IMR-90 (cell line): ENCODE data around the gene FNDC3B. TPM values are rescaled to one million over a fixed set of nuclear protein-coding genes. Genes with fewer than 3 reads are reported as not detected.

Source experiments
- ATAC-seq: fragments of 200-7000 bp; cut with Tn5 transposase; 2 replicates; pipeline ENCODE4 v1.9.1; 2020; ENCODE audit warnings: low read depth, mild to moderate bottlenecking, moderate library complexity
- BruUV-seq: library from RNA; stranded (reverse); fragments of 400-500 nt; replicated peaks from 2 replicates; lab custom pipeline; 2021; lab: Mats Ljungman, UMichigan
- CTCF ChIA-PET: fragments of 300-600 bp; formaldehyde crosslinking; extraction: SDS; loops from one replicate; lab custom pipeline; 2021; ENCODE audit warnings: antibody characterized with exemption; lab: Yijun Ruan, JAX
- POLR2A ChIA-PET: fragments of 300-600 bp; sonication (Branson Sonifier 250); formaldehyde crosslinking; loops from one replicate; lab custom pipeline; 2022; ENCODE audit warnings: antibody characterized with exemption; ENCODE audit not compliant: unreplicated experiment; lab: Charles Lee
- DNase-seq: peaks from one replicate; pipeline ENCODE4 v3.0.0; 2013
- H2AFZ ChIP-seq: replicated peaks from 2 replicates; pipeline ENCODE3; 2013; ENCODE audit warnings: low read length, mild to moderate bottlenecking; ENCODE audit not compliant: poor library complexity
- H2AK5ac ChIP-seq: 2 replicates; pipeline ENCODE4 v1.6.1; 2013; ENCODE audit warnings: low read depth, low read length, inconsistent platforms
- H2AK9ac ChIP-seq: replicated peaks from 2 replicates; pipeline ENCODE3; 2013; ENCODE audit warnings: mild to moderate bottlenecking, low read depth, low read length, moderate library complexity; ENCODE audit not compliant: poor library complexity
- H2BK120ac ChIP-seq: 2 replicates; pipeline ENCODE4 v1.6.1; 2013; ENCODE audit warnings: low read depth, low read length, inconsistent platforms
- H2BK15ac ChIP-seq: 3 replicates; pipeline ENCODE4 v1.6.1; 2013; ENCODE audit warnings: low read depth, low read length, inconsistent platforms
- H2BK20ac ChIP-seq: 2 replicates; pipeline ENCODE4 v1.6.1; 2013; ENCODE audit warnings: low read depth, mild to moderate bottlenecking, inconsistent platforms, low read length, moderate library complexity
- H2BK5ac ChIP-seq: 2 replicates; pipeline ENCODE4 v1.6.1; 2013; ENCODE audit warnings: mild to moderate bottlenecking, low read depth, low read length, inconsistent platforms; ENCODE audit not compliant: poor library complexity, severe bottlenecking
- H3K14ac ChIP-seq: replicated peaks from 2 replicates; pipeline ENCODE4 v1.6.1; 2013; ENCODE audit warnings: low read depth, low read length, inconsistent platforms
- H3K18ac ChIP-seq: 2 replicates; pipeline ENCODE4 v1.6.1; 2013; ENCODE audit warnings: low read depth, low read length, control low read depth
- H3K23ac ChIP-seq: 2 replicates; pipeline ENCODE4 v1.6.1; 2013; ENCODE audit warnings: low read depth, low read length, inconsistent platforms
- H3K27ac ChIP-seq: 2 replicates; pipeline ENCODE4 v1.5.1; 2013; ENCODE audit warnings: mild to moderate bottlenecking, control low read depth, low read length; ENCODE audit not compliant: insufficient read depth
- H3K27me3 ChIP-seq: 2 replicates; pipeline ENCODE4 v1.6.1; 2013; ENCODE audit warnings: low read length; ENCODE audit not compliant: control insufficient read depth, insufficient read depth
- H3K36me3 ChIP-seq: 2 replicates; pipeline ENCODE4 v1.6.1; 2013; ENCODE audit warnings: low read length, mixed read lengths; ENCODE audit not compliant: control insufficient read depth, insufficient read depth
- H3K4ac ChIP-seq: 2 replicates; pipeline ENCODE4 v1.6.1; 2013; ENCODE audit warnings: low read depth, low read length, inconsistent platforms
- H3K4me1 ChIP-seq: 2 replicates; pipeline ENCODE4 v1.6.1; 2013; ENCODE audit warnings: low read length, mixed read lengths; ENCODE audit not compliant: control insufficient read depth, insufficient read depth
- H3K4me2 ChIP-seq: 2 replicates; pipeline ENCODE4 v1.6.1; 2013; ENCODE audit warnings: low read depth, mild to moderate bottlenecking, control low read depth, low read length, moderate library complexity
- H3K4me3 ChIP-seq: 2 replicates; pipeline ENCODE4 v1.5.1; 2013; ENCODE audit warnings: low read depth, mild to moderate bottlenecking, control low read depth, low read length, moderate library complexity; ENCODE audit not compliant: insufficient read depth
- H3K56ac ChIP-seq: 2 replicates; pipeline ENCODE4 v1.6.1; 2013; ENCODE audit warnings: low read length, inconsistent platforms; ENCODE audit not compliant: insufficient read depth; ENCODE audit errors: extremely low read depth
- H3K79me1 ChIP-seq, 2 experiments: 2 replicates each; pipeline ENCODE4 v1.6.1; 2013; ENCODE audit warnings: low read length in 2 of 2, inconsistent platforms in 1 of 2, low read depth in 1 of 2
- H3K9ac ChIP-seq: 2 replicates; pipeline ENCODE4 v1.6.1; 2013; ENCODE audit warnings: low read depth, low read length, control low read depth
- H3K9me1 ChIP-seq: 2 replicates; pipeline ENCODE4 v1.6.1; 2013; ENCODE audit warnings: low read length, inconsistent platforms; ENCODE audit not compliant: insufficient read depth
- H3K9me3 ChIP-seq: 2 replicates; pipeline ENCODE4 v1.6.1; 2013; ENCODE audit warnings: low read length; ENCODE audit not compliant: control insufficient read depth, insufficient read depth
- H4K20me1 ChIP-seq: 2 replicates; pipeline ENCODE4 v1.6.1; 2013; ENCODE audit warnings: low read length, inconsistent platforms; ENCODE audit not compliant: insufficient read depth
- H4K5ac ChIP-seq: 2 replicates; pipeline ENCODE4 v1.6.1; 2013; ENCODE audit warnings: mild to moderate bottlenecking, low read depth, low read length, control low read depth
- H4K8ac ChIP-seq, 2 experiments: 2 replicates each; pipeline ENCODE4 v1.6.1; 2013; ENCODE audit warnings: low read depth in 2 of 2, low read length in 2 of 2, control low read depth in 1 of 2, inconsistent platforms in 1 of 2
- H4K91ac ChIP-seq: 2 replicates; pipeline ENCODE4 v1.6.1; 2013; ENCODE audit warnings: low read depth, low read length, inconsistent platforms; ENCODE audit not compliant: insufficient read depth
- BHLHE40 ChIP-seq: fragments of 150-350 bp; IDR thresholded peaks from 2 replicates; pipeline ENCODE4 v1.6.1; 2016; ENCODE audit warnings: mild to moderate bottlenecking, low read depth, low read length
- CEBPB ChIP-seq: IDR thresholded peaks from 2 replicates; pipeline ENCODE4 v1.6.1; 2012; ENCODE audit warnings: low read depth, low read length, improper control_type of control experiment
- CTCF ChIP-seq: conservative IDR thresholded peaks from 2 replicates; pipeline ENCODE4 v1.5.1; 2012; ENCODE audit warnings: mild to moderate bottlenecking, low read depth, low read length, improper control_type of control experiment
- MAFK ChIP-seq: IDR thresholded peaks from 2 replicates; pipeline ENCODE4 v1.6.1; 2012; ENCODE audit warnings: low read depth, low read length, improper control_type of control experiment
- MAZ ChIP-seq: IDR thresholded peaks from 2 replicates; pipeline ENCODE4 v1.6.1; 2012; ENCODE audit warnings: low read depth, mild to moderate bottlenecking, low read length, improper control_type of control experiment, moderate library complexity, borderline replicate concordance
- NFE2L2 ChIP-seq: fragments of 150-350 bp; IDR thresholded peaks from 2 replicates; pipeline ENCODE4 v1.6.1; 2016; ENCODE audit warnings: low read depth, mild to moderate bottlenecking, low read length
- POLR2A ChIP-seq: IDR thresholded peaks from 2 replicates; pipeline ENCODE4 v1.6.1; 2012; ENCODE audit warnings: mild to moderate bottlenecking, low read depth, low read length
- RAD21 ChIP-seq: IDR thresholded peaks from 2 replicates; pipeline ENCODE4 v1.6.1; 2012; ENCODE audit warnings: low read length, improper control_type of control experiment
- RCOR1 ChIP-seq: IDR thresholded peaks from 2 replicates; pipeline ENCODE4 v1.6.1; 2012; ENCODE audit warnings: mild to moderate bottlenecking, low read length, improper control_type of control experiment; ENCODE audit not compliant: insufficient replicate concordance
- RFX5 ChIP-seq: IDR thresholded peaks from 2 replicates; pipeline ENCODE4 v1.8.0; 2012; ENCODE audit warnings: low read depth, mild to moderate bottlenecking, low read length, moderate library complexity
- SMC3 ChIP-seq: fragments of 150-350 bp; IDR thresholded peaks from 2 replicates; pipeline ENCODE4 v1.6.1; 2016; ENCODE audit warnings: low read depth, mild to moderate bottlenecking, antibody characterized with exemption, low read length, moderate library complexity
- WGBS, 2 experiments: methylation state at CpG; one replicate each; pipeline versions ENCODE4 v1.1.5 to v1.1.7; 2013; ENCODE audit warnings: missing lambda C conversion rate in 2 of 2; ENCODE audit not compliant: insufficient read length in 1 of 2; ENCODE audit errors: extremely low coverage in 2 of 2; 5-methylcytosine and 5-hydroxymethylcytosine counted together
- dilution Hi-C: fragments of 300-500 bp; cut with HindIII; formaldehyde crosslinking; loops from one replicate; pipeline ENCODE4 v1.14.3; 2018; ENCODE audit warnings: low sequenced_read_pairs; ENCODE audit not compliant: unreplicated experiment
- in situ Hi-C: fragments of 300-500 bp; cut with MboI; formaldehyde crosslinking; loops from 3 replicates; pipeline ENCODE4 v1.14.3; 2019; ENCODE audit warnings: low sequenced_read_pairs, inconsistent platforms, mixed read lengths
- intact Hi-C: fragments of 100-400 bp; cut with micrococcal nuclease; formaldehyde crosslinking; loops from 2 replicates; pipeline ENCODE4 v1.10.0; 2022
- polyA plus RNA-seq, 3 experiments: library from polyadenylated mRNA; depleted of rRNA; stranded (reverse); fragments of >200 nt; gene quantifications; 2 replicates each; pipeline ENCODE4 v1.2.3, GENCODE V29; 2012; ENCODE audit warnings: low replicate concordance in 1 of 3
- total RNA-seq: library from RNA; depleted of rRNA; stranded (reverse); fragments of >200 nt; gene quantifications from 2 replicates; pipeline ENCODE4 v1.2.3, GENCODE V29; 2012
- TF ChIP-seq, protein P1 (sequence below): fragments of 150-350 bp; IDR thresholded peaks from 2 replicates; pipeline ENCODE4 v1.6.1; 2016; ENCODE audit warnings: low read depth, mild to moderate bottlenecking, low read length, moderate library complexity, borderline replicate concordance

FNDC3B gene
- total and polyA plus RNA-seq, 2 of the 4 experiments (the other 2 are of a cell fraction) = 23.9 to 150 TPM

DNA sequence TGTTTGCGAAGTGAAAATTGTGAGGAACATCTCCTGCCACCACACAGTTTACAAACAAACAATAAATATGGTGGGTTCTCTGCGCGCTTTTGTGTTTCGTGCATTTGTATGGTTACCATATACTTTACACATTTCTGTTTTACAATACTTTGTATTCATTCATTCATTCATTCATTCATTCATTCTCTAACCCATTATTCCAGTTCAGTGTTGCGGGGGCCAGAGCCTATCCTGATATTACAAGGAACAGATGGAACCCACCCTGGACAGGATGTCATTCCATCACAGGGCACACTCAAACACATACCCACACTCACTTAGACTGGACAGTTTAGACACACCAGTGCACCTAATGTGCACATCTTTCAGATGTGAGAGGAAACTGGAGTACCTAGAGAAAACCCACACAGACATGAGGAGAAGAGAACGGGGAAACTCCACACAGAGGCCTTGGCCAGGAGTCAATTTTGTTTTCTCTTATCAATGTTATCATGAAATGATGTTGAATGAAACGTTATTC is 160.5 kb downstream of the FNDC3B start:
- Histone ChIP-seq H3K27me3 (no peaks in the 10 kb centered on the region), H2AK9ac (no peak overlapping the region), H3K4me2 (no peak overlapping the region), H3K23ac (peak overlapping the region; percentile 54), H3K79me1 (peaks cover 29 to 87% of the 10 kb centered on the region in 2 experiments), H3K18ac (peak overlapping the region; percentile 21; the same call in 1 of the 2 replicates), H2AFZ (no peak overlapping the region), H4K5ac (peak overlapping the region; percentile 18; the same call in 1 of the 2 replicates), H3K56ac (no peak overlapping the region), H2BK20ac (no peak overlapping the region), H3K4me3 (no peak overlapping the region), H3K4me1 (peaks cover 24% of the 10 kb centered on the region), H2BK15ac (no peak overlapping the region), H3K9me3 (no peaks in the 10 kb centered on the region), H3K4ac (peak overlapping the region; percentile 58; the same call in 1 of the 2 replicates), H3K14ac (peak overlapping the region; percentile 52; the same call in 1 of the 2 replicates), H3K27ac (no peak overlapping the region), H2BK5ac (no peak overlapping the region), H2BK120ac (no peak overlapping the region), H4K91ac (no peak overlapping the region), H3K9ac (no peak overlapping the region), H3K9me1 (peaks cover 17% of the 10 kb centered on the region), H2AK5ac (peak overlapping the region; percentile 78), H4K8ac (0 out of 4 replicates have a peak overlapping the region, but pooled peaks have one; percentile 5 to 19), H3K36me3 (0 out of 2 replicates have a peak, but pooled peaks cover 1% of the 10 kb centered on the region), H4K20me1 (peaks cover 61% of the 10 kb centered on the region)
- no TSS peak for BruUV-seq
- dilution Hi-C loops = no loop called here
- intact Hi-C loops = loop anchor here (10.0 kb wide), 1 partner anchor 155 kb away; no protein-coding TSS in a partner anchor
- ATAC-seq (no peak), DNase-seq (no peak)
- no CpG with 5 or more reads among the region's 7 CpGs for WGBS, 2 experiments
- in situ Hi-C loops = no loop called here
- TF ChIP-seq CEBPB (no peak), MAFK (no peak), RCOR1 (no peak), CTCF (no peak), SMC3 (no peak), RFX5 (no peak), NFE2L2 (no peak), RAD21 (no peak), BHLHE40 (no peak), POLR2A (no peak), MAZ (no peak)
- TF ChIP-seq, protein P1, sequence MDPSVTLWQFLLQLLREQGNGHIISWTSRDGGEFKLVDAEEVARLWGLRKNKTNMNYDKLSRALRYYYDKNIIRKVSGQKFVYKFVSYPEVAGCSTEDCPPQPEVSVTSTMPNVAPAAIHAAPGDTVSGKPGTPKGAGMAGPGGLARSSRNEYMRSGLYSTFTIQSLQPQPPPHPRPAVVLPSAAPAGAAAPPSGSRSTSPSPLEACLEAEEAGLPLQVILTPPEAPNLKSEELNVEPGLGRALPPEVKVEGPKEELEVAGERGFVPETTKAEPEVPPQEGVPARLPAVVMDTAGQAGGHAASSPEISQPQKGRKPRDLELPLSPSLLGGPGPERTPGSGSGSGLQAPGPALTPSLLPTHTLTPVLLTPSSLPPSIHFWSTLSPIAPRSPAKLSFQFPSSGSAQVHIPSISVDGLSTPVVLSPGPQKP = no peak
- CTCF ChIA-PET = no interaction called here
- POLR2A ChIA-PET = no interaction called here
